ENCODE results near the gene CD320.
"Not testable (repeated sequence)": the region's sequence is repeated elsewhere in the genome, so short reads cannot be mapped to it uniquely, and the experiment has no call there.

CD320 gene

DNA sequence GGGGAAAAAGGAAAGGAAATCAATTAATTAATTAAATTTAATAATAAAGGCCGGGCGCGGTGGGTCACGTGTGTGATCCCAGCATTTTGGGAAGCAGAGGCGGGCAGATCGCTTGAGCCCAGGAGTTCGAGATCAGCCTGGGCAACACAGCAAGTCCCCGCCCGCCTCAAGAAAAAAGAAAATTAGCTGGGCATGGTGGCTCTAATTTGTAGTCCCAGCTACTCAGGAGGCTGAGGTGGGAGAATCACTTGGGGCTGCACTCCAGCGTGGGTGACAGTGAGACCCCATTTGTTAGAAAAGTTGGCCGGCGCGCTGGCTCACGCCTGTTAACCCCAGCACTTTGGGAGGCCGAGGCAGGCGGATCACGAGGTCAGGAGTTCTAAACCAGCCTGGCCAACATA, 733 bp upstream of the CD320 start:
- no peak for DNase-seq (ENCODE audit: low read depth)

DNA sequence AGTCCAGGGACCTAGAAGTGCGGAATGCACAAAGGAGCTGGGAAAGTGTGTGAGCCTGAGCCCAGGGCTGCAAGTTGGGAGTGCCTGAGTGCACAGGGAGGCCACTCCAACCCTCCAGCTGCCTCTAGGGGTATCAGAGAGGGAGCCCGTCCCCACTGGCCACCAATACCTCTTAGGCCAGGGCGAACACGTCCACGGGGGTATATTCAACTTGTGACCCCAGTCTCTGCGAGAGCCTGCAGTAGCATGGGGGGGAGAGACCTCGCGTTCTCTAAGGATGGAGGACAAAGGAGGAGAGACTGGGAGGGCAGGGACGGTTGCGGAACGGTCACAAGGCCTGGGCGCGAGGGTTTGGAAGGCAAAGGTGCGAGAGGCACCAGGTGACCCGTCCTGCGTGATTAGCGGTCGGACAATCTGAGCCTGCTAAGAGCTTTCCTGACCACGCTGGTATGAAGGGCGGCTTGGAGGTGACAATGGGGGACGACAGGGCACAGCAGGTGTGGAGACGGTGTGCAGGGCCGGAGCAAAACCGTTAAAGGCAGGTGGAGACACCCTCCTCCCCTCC, 676 bp downstream of the CD320 start:
- DNase-seq (ENCODE audit: low read depth), result no peak

DNA sequence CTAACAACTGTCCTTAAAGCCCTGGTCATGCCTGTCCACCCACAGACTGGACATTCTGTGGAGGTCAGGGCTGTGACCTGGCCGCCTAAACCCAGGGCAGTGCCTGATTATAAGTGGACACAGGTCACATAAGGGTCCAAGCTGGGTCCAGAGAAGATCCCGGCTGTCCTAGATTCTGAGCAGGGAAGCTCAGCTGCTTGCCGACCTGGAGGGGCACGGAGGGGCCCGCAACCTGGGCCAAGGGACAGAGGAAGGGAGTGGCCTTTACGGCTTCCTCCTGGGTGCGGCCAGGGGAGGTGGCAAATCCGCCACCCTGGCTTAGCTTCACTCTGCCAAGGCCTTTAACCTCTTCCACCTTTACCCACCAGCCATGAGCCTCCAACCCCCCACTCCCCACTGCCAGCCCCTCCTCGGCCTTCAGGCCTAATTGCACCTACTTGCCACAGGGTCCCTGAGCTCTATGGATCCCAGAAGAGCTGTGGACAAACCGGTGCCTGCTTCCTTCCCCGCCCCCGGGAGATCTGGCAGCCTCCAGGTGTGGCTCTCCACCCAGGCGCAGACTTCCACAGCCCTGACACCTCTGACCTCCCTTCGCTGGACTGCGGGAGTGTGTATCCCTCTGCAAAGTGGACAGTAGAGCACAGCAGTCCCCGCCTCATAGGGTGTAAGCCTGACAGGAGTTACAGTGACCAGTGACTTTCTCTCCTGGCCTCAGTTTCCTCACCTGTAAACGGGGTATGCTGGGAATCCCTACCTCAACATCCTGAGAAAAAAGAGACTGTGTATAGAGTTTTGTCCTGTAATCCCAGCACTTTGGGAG, 1.7 kb downstream of the CD320 start:
- DNase-seq (ENCODE audit: low read depth), result no peak

DNA sequence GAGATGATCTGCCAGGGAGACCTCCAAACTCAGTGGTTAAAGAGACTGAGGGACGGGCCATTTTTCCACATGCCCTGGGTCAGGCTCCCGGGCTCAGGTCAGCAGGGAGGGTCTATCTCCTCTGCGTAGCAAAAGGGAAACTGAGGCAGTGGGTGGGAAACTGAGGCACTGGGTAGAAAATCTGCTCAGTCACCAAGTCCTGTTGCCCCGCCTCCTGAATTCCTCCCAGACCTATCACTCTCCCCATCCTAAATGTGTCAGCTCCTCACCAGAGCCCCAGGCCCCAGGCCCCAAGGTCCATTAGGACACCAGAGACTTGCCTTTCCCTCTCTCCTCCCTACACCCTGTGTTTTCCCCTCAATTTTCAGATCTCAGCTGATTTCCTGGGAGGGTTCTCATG, 2.4 kb downstream of the CD320 start:
- DNase-seq (ENCODE audit: low read depth), result no peak

DNA sequence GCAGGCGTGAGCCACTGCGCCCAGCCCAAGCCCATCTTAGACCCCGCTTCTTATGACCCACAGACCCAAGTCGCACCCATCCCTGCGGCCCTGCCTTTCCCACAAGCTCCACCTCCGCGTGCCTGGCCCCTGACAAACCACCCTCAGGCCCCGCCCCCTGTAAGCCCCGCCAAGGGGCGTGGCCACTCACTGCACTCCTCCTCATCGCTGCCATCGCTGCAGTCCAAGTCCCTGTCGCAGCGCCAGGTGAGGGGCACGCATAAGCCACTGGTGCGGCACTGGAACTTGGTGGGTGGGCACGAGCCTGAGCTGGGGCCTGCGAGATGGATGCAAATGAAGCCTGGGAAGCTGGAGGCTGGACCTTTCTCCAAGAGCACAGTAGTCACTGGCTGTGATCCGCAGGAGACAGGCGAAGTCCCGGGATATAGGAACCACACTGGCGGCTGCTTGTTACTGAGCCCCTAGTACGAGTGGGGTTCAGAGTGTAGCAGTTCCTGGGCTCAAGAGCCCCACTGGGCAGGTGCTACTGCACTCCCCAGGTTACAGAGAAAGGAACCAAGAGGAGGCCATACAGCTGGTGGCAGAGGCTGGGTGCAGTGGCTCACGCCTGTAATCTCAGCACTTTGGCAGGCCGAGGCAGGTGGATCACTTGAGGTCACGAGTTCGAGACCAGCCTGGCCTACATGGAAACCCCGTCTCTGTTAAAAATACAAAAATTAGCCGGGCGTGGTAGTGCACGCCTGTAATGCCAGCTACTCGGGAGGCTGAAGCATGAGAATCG, 3.1 kb downstream of the CD320 start:
- DNase-seq (ENCODE audit: low read depth), result no peak

DNA sequence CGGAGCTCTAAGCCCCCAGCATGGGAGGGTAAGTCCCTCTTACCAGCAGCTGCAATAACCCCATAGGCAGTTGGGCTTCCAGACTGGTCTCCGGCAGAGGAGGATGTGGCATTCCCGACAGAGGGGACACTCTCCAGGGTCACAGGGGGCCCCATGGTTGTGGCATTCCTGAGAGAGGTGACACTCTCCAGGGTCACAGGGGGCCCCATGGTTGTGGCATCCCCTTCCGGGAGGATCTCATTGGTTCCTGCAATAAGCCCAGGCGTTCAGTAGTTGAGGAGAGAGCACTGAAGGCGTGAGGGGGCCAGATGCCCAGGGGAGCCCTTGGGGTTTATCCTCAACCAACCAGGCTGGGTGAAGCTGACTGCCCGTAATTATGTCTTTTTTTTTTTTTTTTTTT, 5.4 kb downstream of the CD320 start:
- no peak for DNase-seq (ENCODE audit: low read depth)

DNA sequence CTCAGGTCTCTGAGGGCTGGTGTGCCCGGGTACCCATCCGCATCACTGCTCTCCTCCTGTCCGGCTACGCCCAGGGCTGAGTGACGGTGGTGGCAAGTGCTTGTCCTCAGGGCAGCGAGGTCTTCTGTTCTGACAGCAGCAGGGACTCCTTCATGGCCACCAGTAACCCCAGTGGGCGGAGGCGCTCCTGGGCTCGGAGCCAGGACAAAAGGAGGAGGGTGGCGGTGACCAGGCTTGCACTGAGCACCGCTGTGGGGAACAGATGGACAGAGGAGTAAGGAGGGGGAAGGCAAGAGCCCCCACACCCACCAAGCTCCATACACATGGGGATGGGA, 5.8 kb downstream of the CD320 start:
- no peak for DNase-seq (ENCODE audit: low read depth)

DNA sequence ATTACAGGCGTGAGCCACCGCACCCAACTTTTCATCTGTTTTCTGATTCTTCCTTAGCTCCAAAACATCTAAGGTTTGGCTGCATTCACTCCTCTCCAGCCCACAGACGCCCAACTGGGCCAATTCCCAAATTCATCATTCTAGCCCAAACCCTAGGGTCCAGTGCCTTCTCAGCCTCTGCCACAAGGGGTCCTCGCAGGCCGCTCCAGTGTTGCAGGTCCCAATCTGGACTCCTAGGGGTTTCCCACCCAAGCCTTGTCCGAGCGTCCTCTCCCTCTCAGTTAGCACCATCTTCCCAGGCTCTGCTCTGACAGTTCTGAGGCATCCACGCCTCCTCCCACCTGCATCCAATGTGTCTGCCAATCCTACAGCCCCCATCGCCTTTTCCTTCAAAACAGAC, 16.8 kb downstream of the CD320 start:
- not testable (repeated sequence) for DNase-seq (ENCODE audit: low read depth)

DNA sequence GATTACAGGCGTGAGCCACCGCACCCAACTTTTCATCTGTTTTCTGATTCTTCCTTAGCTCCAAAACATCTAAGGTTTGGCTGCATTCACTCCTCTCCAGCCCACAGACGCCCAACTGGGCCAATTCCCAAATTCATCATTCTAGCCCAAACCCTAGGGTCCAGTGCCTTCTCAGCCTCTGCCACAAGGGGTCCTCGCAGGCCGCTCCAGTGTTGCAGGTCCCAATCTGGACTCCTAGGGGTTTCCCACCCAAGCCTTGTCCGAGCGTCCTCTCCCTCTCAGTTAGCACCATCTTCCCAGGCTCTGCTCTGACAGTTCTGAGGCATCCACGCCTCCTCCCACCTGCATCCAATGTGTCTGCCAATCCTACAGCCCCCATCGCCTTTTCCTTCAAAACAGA, 31.6 kb downstream of the CD320 start:
- not testable (repeated sequence) for DNase-seq (ENCODE audit: low read depth)

DNA sequence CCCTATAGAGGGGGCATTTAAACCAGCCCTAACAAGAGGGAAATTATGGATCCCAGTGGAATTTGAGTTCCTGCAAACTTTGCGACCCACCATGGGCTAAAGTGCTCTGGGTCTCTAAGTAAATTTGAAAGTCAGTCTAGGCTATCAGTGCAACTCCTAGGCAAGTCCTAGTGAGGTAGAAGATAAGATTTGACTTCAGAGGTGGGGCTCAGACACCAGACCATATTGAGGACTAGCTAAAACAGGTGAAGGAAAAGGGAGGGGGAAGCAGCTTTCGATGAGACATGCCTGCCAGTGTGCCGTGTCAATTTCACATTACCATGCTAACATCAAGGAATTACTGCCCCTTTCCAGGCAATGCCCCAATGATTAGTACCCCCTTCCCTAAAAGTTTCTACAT, 38.4 kb downstream of the CD320 start:
- no peak for DNase-seq (ENCODE audit: low read depth)

DNA sequence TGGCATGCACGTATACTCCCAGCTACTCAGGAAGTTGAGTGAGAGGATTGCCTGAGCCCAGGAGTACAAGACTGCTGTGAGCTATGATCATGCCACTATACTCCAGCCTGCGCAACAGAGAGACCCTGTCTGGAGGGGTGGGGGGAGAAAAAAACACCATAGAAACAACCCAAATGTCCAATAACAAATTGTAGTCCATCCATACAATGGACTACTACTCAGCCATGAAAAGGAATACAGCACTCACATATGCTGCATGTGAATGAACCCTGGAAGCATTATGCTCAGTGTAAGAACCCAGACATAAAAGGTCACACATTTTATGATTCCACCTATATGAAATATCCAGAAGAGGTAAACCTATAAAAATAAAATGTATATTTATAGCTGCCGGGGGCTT, 42.3 kb downstream of the CD320 start:
- no peak for DNase-seq (ENCODE audit: low read depth)

DNA sequence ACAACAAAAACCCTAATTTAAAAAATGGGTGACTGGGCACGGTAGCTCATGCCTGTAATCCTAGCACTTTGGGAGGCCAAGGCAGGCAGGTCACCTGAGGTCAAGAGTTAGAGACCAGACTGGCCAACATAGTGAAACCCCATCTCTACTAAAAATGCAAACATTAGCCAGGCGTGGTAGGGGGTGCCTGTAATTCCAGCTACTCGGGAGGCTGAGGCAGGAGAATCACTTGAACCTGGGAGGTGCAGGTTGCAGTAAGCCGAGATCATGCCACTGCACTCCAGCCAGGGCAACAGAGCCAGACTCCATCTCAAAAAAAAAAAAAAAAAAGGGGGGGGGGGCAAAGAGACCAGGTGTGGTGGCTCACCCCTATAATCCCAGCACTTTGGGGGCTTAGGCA, 43.9 kb downstream of the CD320 start:
- DNase-seq (ENCODE audit: low read depth), result not testable (repeated sequence)

DNA sequence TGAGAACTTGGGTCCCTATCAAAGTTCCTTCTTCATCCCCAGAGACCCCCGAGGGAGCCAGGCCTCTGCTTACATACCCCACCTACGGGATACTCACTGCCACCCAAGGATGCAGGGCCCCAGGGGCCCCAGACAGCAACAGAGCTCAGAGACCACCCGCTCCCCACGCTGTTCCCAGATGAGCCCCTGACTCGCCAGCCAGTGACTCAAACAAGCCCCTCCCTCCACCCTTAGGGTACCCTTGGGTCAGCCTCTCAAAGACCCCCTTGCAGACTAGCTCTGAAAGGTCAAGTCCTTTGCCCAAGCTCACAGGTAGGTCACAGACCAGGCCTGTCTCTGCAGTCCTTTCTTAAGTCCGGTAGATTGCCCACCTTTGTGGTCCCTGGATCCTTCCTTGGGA, 45.7 kb downstream of the CD320 start:
- no peak for DNase-seq (ENCODE audit: low read depth)

DNA sequence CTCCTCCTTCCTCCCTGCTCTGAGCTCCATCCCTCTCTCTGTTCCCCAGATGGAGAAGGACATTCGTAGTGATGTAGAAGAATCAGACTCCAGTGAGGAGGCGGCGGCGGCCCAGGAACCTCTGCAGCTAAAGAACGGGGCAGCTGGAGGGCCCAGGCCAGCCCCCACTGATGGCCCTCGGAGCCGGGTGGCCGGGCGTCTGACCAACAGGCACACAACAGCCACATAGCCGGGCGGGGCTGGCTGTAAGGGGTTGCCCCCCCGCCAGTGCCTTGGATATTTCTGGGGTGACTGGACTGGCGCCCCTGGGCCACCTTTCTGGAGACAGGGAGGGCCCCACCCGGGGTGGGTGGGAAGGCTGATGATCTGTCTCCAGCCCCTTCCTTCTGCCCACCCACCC, 46.3 kb downstream of the CD320 start:
- no peak for DNase-seq (ENCODE audit: low read depth)

DNA sequence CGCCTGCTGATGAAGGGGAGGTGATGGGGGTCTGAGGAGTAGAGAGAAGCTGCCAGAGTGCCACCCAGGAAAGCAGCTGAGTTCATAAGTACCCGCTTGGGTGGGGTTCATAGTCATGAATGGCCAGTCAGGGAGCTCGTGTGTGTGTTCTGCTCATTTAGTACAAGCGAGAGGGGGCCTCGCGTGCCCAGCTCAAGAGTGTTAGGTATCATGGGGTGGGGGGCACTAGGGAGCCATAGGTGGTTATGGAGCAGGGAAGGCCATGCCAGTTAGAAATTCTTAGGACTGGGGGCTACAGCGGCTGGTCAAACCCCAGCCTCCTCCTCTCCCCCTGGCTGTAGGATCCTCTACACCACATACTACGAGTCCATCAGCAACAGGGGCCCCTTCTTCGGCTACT, 46.8 kb downstream of the CD320 start:
- no peak for DNase-seq (ENCODE audit: low read depth)

DNA sequence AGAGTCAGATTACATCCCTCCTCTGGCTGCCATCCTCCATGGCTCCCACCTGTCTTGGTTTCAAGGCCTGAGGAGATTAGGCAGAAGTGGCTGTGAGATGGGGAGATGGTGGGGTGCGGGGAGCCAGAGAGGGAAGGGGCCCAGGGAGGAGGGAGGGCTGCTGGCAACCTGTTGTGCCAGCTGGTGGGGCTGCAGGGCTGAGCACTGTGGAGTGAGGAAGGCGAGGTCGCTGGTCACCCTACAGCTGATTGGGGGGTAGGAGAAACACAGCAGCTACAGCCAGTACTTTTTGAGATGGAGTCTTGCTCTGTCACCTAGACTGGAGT, 48.3 kb downstream of the CD320 start:
- DNase-seq (ENCODE audit: low read depth), result no peak

DNA sequence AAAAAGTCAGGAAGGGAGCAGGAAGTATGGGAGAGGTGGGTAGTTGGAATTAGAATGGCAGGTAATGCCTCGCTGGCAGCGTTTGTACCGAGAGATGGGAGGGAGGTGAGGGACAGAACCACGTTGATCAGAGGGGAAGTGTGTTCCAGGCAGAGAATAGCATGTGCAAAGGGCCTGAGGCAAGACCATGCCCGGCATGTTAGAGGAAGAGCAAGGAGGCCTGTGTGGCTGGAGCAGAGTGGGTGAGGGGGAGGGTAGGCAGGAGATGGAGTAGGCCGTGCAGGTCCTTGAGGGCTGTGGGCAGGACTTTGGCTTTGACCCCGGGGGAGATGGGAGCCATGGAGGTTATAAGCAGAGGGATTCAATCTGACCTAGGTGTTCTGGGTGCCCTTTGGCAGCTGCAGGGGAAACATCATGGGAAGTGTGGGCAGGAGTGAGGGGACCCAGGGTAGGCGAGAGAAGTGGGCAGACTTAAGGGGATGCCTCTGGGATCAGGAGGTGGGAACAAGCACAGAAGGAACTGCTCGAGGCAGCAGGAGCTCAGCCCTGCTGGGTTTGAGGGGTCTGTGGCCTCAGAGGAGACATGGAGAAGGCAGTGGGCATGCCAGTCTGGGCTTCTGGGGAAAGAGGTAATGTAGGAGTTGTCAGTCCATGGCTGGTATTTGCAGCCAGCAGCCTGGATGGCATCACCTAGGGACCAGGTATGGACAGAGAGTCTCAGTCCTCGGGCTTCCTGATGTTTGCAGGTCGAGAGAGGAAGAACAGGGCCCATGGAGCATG, 48.8 kb downstream of the CD320 start:
- no peak for DNase-seq (ENCODE audit: low read depth)

DNA sequence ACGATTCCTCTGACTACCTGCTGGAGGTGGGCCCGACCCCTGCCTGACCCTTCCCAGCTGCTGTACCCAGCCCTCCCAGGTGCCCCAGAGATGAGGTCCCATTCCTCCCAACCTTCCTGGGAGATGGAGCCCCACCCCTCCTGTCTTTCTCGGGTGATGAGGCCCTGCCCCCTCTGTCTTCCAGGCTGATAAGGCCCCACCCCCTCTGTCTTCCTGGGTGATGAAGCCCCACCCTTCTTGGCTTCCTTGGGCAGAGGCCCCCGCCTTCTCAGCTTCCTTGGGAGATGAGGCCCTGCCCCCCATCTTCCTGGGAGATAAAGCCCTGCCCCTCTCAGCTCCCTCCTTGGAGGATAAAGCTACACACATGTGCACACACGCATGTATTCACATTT, 51.1 kb downstream of the CD320 start:
- no peak for DNase-seq (ENCODE audit: low read depth)

DNA sequence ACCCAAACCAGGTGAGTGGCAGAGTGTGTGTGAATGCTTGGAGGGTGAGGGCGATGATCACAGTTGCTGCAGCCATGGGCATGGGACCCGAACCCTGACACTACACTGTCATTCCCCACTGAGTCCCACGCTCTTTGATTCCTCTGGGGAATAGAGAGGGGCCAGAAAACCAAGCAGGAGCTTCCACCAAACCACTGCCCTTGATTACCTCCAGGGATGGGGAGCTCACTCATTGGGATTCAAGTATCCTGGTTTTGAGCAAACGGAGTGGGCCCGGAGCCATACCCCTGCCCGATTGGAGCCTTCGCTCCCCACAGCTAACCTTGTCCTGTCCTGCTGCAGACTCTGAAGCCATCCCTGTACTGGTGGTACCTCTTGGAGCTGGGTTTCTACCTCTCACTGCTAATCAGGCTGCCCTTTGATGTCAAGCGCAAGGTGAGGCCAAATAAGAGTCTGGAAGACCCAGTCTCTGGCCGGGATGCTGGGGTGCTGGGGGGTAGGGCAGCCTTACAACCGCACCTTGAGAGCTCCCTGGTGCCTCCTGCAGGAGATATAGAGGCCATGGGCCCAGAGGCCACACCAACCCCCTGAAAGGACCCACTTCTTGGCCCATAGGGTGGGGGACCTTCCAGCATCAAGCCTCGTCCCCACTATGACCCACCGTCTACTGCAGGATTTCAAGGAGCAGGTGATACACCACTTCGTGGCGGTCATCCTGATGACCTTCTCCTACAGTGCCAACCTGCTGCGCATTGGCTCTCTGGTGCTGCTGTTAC, 51.7 kb downstream of the CD320 start:
- no peak for DNase-seq (ENCODE audit: low read depth)

DNA sequence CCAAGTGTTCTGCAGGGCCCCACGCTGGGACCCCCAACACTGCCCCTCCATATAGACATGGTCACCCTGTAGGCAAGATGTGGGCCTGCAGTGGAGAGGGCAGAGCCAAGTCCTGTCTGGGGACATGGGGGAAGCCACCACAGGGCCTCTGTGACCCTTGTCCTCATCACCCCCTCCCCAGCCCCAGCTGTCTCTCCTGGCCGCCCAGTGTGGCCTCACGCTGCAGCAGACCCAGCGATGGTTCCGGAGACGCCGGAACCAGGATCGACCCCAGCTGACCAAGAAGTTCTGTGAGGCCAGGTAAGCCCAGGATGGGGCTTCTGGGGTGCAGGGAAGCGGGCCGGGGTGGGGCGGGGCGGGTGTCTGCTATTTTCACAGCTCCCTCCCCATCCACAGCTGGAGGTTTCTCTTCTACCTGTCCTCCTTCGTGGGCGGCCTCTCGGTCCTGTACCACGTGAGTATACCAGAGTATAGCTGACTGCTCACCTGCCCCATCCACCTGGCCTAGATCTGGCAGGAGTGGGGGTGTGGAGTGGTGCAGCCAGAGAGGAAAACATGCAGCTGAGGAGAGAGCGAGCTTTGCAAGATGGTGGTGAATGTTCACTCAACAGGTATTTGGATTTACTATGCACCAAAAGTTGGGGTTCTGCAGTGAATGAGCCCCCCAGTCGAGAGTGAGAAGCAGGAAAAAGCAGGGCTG, 52.6 kb downstream of the CD320 start:
- no peak for DNase-seq (ENCODE audit: low read depth)

DNA sequence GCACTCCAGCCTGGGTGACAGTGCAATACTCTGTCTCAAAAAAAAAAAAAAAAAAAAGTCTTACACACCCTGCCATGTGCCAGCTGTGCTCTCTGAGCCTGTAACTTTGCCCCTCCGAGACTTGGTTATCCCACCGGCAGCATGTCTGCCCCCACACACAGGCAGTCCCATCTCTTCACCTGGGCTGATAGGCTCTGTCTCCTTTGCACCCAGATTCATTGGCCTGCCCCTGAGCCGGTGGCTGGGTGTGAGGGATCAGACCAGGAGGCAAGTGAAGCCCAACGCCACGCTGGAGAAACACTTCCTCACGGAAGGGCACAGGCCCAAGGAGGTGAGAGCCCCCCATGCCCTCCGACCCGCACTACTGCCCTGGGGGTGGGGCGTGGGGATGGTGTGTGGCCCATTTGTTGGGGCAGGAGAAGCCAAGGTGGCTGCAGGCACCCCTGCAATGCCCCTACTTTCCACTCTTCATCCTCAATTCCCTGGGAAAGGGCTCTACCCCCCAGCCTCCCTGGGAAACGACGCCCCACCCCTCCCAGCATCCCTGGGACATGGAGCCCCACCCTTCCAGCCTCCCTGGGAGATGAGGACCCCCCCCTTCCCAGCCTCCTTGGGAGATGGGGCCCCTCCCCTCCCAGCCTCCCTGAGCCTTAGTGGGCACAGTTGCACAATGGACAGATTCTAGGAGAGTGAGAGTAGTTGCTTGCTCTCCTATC, 53.7 kb downstream of the CD320 start:
- no peak for DNase-seq (ENCODE audit: low read depth)

Data from HS-27A (cell line).